Activated naive CD4-positive, alpha-beta T cell treated with anti-CD3 and anti-CD28 coated beads, Interleukin-2, amount 50 U/mL, for 24 hours (primary cell): Measurements from ENCODE around the gene PRKAB2.
"Not testable (repeated sequence)": the region's sequence is repeated elsewhere in the genome, so short reads cannot be mapped to it uniquely, and the experiment has no call there.

Source experiments
- H3K27ac Mint-ChIP-seq: one replicate; pipeline ENCODE4 v1.8.0; 2021; ENCODE audit warnings: mild to moderate bottlenecking, mixed read lengths
- H3K27me3 Mint-ChIP-seq: one replicate; pipeline ENCODE4 v1.8.0; 2021; ENCODE audit warnings: mixed read lengths
- H3K36me3 Mint-ChIP-seq: one replicate; pipeline ENCODE4 v1.8.0; 2021; ENCODE audit warnings: mixed read lengths
- H3K4me1 Mint-ChIP-seq: one replicate; pipeline ENCODE4 v1.8.0; 2021; ENCODE audit warnings: mixed read lengths
- H3K4me3 Mint-ChIP-seq: one replicate; pipeline ENCODE4 v1.8.0; 2021; ENCODE audit warnings: mild to moderate bottlenecking, mixed read lengths
- H3K9me3 Mint-ChIP-seq: one replicate; pipeline ENCODE4 v1.8.0; 2021; ENCODE audit warnings: mixed read lengths

The PRKAB2 gene

GRCh38 chr1:147151244-147151643 is 21.0 kb downstream of the PRKAB2 start:
- Mint-ChIP-seq H3K4me3 (no peak overlapping the region), H3K36me3 (peaks cover 7% of the 10 kb centered on the region), H3K27ac (no peak overlapping the region), H3K9me3 (no peaks in the 10 kb centered on the region), H3K4me1 (no peaks in the 10 kb centered on the region), H3K27me3 (peaks cover 1% of the 10 kb centered on the region)

GRCh38 chr1:147142886-147143285 is 29.4 kb downstream of the PRKAB2 start:
- no peaks in the 10 kb centered on the region for H3K9me3 Mint-ChIP-seq
- H3K4me1 Mint-ChIP-seq = no peaks in the 10 kb centered on the region
- no peak overlapping the region for H3K27ac Mint-ChIP-seq
- no peak overlapping the region for H3K4me3 Mint-ChIP-seq
- peaks cover 3% of the 10 kb centered on the region for H3K36me3 Mint-ChIP-seq
- H3K27me3 Mint-ChIP-seq = peaks cover 25% of the 10 kb centered on the region

GRCh38 chr1:147130721-147131120 is 41.5 kb downstream of the PRKAB2 start:
- not testable (repeated sequence) for H3K9me3 Mint-ChIP-seq, H3K4me1 Mint-ChIP-seq, H3K36me3 Mint-ChIP-seq, H3K27ac Mint-ChIP-seq, H3K27me3 Mint-ChIP-seq, H3K4me3 Mint-ChIP-seq

- Mint-ChIP-seq H3K9me3 (no peaks in the 10 kb centered on the region), H3K27me3 (peaks cover 8% of the 10 kb centered on the region)
Measured at GRCh38 chr1:147129116-147129873, 43.0 kb downstream of the PRKAB2 start.

GRCh38 chr1:147124266-147124665 is 48.0 kb downstream of the PRKAB2 start:
- no peaks in the 10 kb centered on the region for H3K36me3 Mint-ChIP-seq
- no peaks in the 10 kb centered on the region for H3K4me1 Mint-ChIP-seq
- H3K9me3 Mint-ChIP-seq = no peaks in the 10 kb centered on the region
- no peak overlapping the region for H3K27ac Mint-ChIP-seq
- no peak overlapping the region for H3K4me3 Mint-ChIP-seq
- peaks cover 10% of the 10 kb centered on the region for H3K27me3 Mint-ChIP-seq

More at GRCh38 chr1:147129116-147129873, 43.0 kb downstream of the PRKAB2 start:
- no peak overlapping the region for H3K27ac Mint-ChIP-seq
- no peaks in the 10 kb centered on the region for H3K4me1 Mint-ChIP-seq
- no peaks in the 10 kb centered on the region for H3K36me3 Mint-ChIP-seq
- H3K4me3 Mint-ChIP-seq = no peak overlapping the region

GRCh38 chr1:147117109-147117508 is 55.2 kb downstream of the PRKAB2 start:
- no peaks in the 10 kb centered on the region for H3K36me3 Mint-ChIP-seq
- no peak overlapping the region for H3K4me3 Mint-ChIP-seq
- no peaks in the 10 kb centered on the region for H3K4me1 Mint-ChIP-seq
- peaks cover 9% of the 10 kb centered on the region for H3K27me3 Mint-ChIP-seq
- no peak overlapping the region for H3K27ac Mint-ChIP-seq
- H3K9me3 Mint-ChIP-seq = no peaks in the 10 kb centered on the region

- Mint-ChIP-seq H3K27me3 (peaks cover 3% of the 10 kb centered on the region), H3K9me3 (no peaks in the 10 kb centered on the region)
Measured at GRCh38 chr1:147115496-147115895, 56.8 kb downstream of the PRKAB2 start.

GRCh38 chr1:147115079-147115478 is 57.2 kb downstream of the PRKAB2 start:
- H3K36me3 Mint-ChIP-seq, H3K4me1 Mint-ChIP-seq, H3K9me3 Mint-ChIP-seq, H3K27ac Mint-ChIP-seq, H3K27me3 Mint-ChIP-seq, H3K4me3 Mint-ChIP-seq: not testable (repeated sequence)

More at GRCh38 chr1:147115496-147115895, 56.8 kb downstream of the PRKAB2 start:
- Mint-ChIP-seq H3K27ac (no peak overlapping the region), H3K4me3 (no peak overlapping the region), H3K36me3 (no peaks in the 10 kb centered on the region), H3K4me1 (no peaks in the 10 kb centered on the region)

- not testable (repeated sequence) for H3K36me3 Mint-ChIP-seq, H3K9me3 Mint-ChIP-seq, H3K27ac Mint-ChIP-seq, H3K4me1 Mint-ChIP-seq, H3K27me3 Mint-ChIP-seq, H3K4me3 Mint-ChIP-seq
Measured at GRCh38 chr1:147114353-147114752, 57.9 kb downstream of the PRKAB2 start.

GRCh38 chr1:147111381-147112130 is 60.7 kb downstream of the PRKAB2 start:
- peaks cover 6% of the 10 kb centered on the region for H3K27me3 Mint-ChIP-seq
- no peaks in the 10 kb centered on the region for H3K4me1 Mint-ChIP-seq
- no peaks in the 10 kb centered on the region for H3K36me3 Mint-ChIP-seq
- H3K27ac Mint-ChIP-seq = no peak overlapping the region
- no peak overlapping the region for H3K4me3 Mint-ChIP-seq
- H3K9me3 Mint-ChIP-seq = no peaks in the 10 kb centered on the region

GRCh38 chr1:147110872-147111271 is 61.4 kb downstream of the PRKAB2 start:
- Mint-ChIP-seq H3K4me1 (no peaks in the 10 kb centered on the region), H3K36me3 (no peaks in the 10 kb centered on the region), H3K9me3 (no peaks in the 10 kb centered on the region), H3K4me3 (no peak overlapping the region), H3K27ac (no peak overlapping the region), H3K27me3 (peaks cover 7% of the 10 kb centered on the region)

GRCh38 chr1:147110434-147110833 is 61.8 kb downstream of the PRKAB2 start:
- H3K4me3 Mint-ChIP-seq = no peak overlapping the region

GRCh38 chr1:147109762-147110161 is 62.5 kb downstream of the PRKAB2 start:
- H3K9me3 Mint-ChIP-seq = no peaks in the 10 kb centered on the region
- H3K36me3 Mint-ChIP-seq = no peaks in the 10 kb centered on the region
- peaks cover 8% of the 10 kb centered on the region for H3K27me3 Mint-ChIP-seq
- H3K4me3 Mint-ChIP-seq = no peak overlapping the region
- H3K27ac Mint-ChIP-seq = no peak overlapping the region
- no peaks in the 10 kb centered on the region for H3K4me1 Mint-ChIP-seq

More at GRCh38 chr1:147110434-147110833, 61.8 kb downstream of the PRKAB2 start:
- Mint-ChIP-seq H3K36me3 (no peaks in the 10 kb centered on the region), H3K27ac (no peak overlapping the region), H3K4me1 (no peaks in the 10 kb centered on the region), H3K9me3 (no peaks in the 10 kb centered on the region), H3K27me3 (peaks cover 8% of the 10 kb centered on the region)

GRCh38 chr1:147109041-147109440 is 63.2 kb downstream of the PRKAB2 start:
- Mint-ChIP-seq H3K9me3 (no peaks in the 10 kb centered on the region), H3K27ac (no peak overlapping the region), H3K27me3 (peaks cover 8% of the 10 kb centered on the region), H3K36me3 (no peaks in the 10 kb centered on the region), H3K4me3 (no peak overlapping the region), H3K4me1 (no peaks in the 10 kb centered on the region)

- H3K27me3 Mint-ChIP-seq, H3K4me1 Mint-ChIP-seq, H3K27ac Mint-ChIP-seq, H3K4me3 Mint-ChIP-seq, H3K9me3 Mint-ChIP-seq, H3K36me3 Mint-ChIP-seq: not testable (repeated sequence)
Measured at GRCh38 chr1:147106407-147106881, 65.8 kb downstream of the PRKAB2 start.

GRCh38 chr1:147105909-147106308 is 66.4 kb downstream of the PRKAB2 start:
- H3K27me3 Mint-ChIP-seq = peaks cover 13% of the 10 kb centered on the region

More at GRCh38 chr1:147105909-147106308, 66.4 kb downstream of the PRKAB2 start:
- Mint-ChIP-seq H3K4me3 (no peak overlapping the region), H3K9me3 (no peaks in the 10 kb centered on the region), H3K36me3 (no peaks in the 10 kb centered on the region), H3K27ac (no peak overlapping the region), H3K4me1 (no peaks in the 10 kb centered on the region)
